Lower lobe of right lung (tissue), 2 donors: ENCODE data around the gene FLRT2. TPM values are rescaled to one million over a fixed set of nuclear protein-coding genes. Genes with fewer than 3 reads are reported as not detected.

Experiments
- ATAC-seq, 2 donors: fragments of 200-7000 bp; cut with Tn5 transposase; one replicate each; pipeline ENCODE4 v1.9.1; 2020 to 2022; ENCODE audit warnings: mild to moderate bottlenecking in 2 of 2, moderate library complexity in 2 of 2
- DNase-seq: peaks from one replicate; pipeline ENCODE4 v3.0.0-alpha.2; 2020
- H3K27ac ChIP-seq: fragments of 200-600 bp; one replicate; pipeline ENCODE4 v1.8.0; 2022
- H3K27me3 ChIP-seq: fragments of 200-600 bp; one replicate; pipeline ENCODE4 v1.8.0; 2022; ENCODE audit warnings: low read depth
- H3K36me3 ChIP-seq: fragments of 200-600 bp; one replicate; pipeline ENCODE4 v1.8.0; 2022; ENCODE audit warnings: mild to moderate bottlenecking
- H3K4me1 ChIP-seq: fragments of 200-600 bp; one replicate; pipeline ENCODE4 v1.8.0; 2022
- H3K4me3 ChIP-seq: fragments of 200-600 bp; one replicate; pipeline ENCODE4 v1.8.0; 2022; ENCODE audit warnings: mild to moderate bottlenecking
- H3K9me3 ChIP-seq: fragments of 200-600 bp; one replicate; pipeline ENCODE4 v1.8.0; 2022
- intact Hi-C: fragments of 100-400 bp; cut with DNase I; formaldehyde crosslinking; loops from one replicate; pipeline ENCODE4 v1.11.0; 2022
- total RNA-seq: library from RNA; stranded (reverse); fragmentation: NEBNext Ultra II Directional; extraction: Animal tissue kit (Norgen Biotek cat#: 25700); gene quantifications from one replicate; pipeline ENCODE4 v1.2.1, GENCODE V29; 2021
- TF ChIP-seq, protein P1 (sequence below): fragments of 200-600 bp; IDR thresholded peaks from one replicate; pipeline ENCODE4 v1.8.0; 2022; ENCODE audit warnings: antibody characterized with exemption, mild to moderate bottlenecking
- donor health status: DM: no; HTN: yes; CAD: no; lungs with severe emphysema.

Gene FLRT2
- total RNA-seq, 1 donor from 2014 or later = 14.3 TPM

DNA sequence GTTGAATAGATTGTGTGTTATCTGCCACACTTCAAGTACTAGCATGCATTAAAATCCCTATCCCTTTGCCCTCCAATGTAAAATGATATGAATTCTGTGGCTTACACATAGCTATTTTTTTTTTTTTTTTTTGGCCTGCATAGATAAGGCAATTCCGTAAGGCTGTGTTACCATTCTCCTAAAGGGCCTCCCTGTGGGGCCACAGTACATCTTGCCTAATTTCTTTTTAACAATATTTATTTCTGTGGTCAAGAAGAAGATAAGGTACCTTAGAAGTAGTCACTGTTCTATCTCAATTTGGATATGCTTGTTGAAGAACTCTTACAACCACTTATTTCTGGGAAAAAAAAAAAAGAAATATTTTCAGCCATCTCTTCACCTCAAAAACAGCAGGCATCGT lies 19.8 kb downstream of the FLRT2 start:
- Histone ChIP-seq H3K27ac (no peak overlapping the region), H3K4me1 (no peaks in the 10 kb centered on the region), H3K27me3 (no peaks in the 10 kb centered on the region), H3K4me3 (no peak overlapping the region), H3K9me3 (no peaks in the 10 kb centered on the region), H3K36me3 (no peaks in the 10 kb centered on the region)
- DNase-seq (no peak), ATAC-seq (no peak)
- intact Hi-C loops = no loop called here
- TF ChIP-seq, protein P1, sequence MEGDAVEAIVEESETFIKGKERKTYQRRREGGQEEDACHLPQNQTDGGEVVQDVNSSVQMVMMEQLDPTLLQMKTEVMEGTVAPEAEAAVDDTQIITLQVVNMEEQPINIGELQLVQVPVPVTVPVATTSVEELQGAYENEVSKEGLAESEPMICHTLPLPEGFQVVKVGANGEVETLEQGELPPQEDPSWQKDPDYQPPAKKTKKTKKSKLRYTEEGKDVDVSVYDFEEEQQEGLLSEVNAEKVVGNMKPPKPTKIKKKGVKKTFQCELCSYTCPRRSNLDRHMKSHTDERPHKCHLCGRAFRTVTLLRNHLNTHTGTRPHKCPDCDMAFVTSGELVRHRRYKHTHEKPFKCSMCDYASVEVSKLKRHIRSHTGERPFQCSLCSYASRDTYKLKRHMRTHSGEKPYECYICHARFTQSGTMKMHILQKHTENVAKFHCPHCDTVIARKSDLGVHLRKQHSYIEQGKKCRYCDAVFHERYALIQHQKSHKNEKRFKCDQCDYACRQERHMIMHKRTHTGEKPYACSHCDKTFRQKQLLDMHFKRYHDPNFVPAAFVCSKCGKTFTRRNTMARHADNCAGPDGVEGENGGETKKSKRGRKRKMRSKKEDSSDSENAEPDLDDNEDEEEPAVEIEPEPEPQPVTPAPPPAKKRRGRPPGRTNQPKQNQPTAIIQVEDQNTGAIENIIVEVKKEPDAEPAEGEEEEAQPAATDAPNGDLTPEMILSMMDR = no peak

DNA sequence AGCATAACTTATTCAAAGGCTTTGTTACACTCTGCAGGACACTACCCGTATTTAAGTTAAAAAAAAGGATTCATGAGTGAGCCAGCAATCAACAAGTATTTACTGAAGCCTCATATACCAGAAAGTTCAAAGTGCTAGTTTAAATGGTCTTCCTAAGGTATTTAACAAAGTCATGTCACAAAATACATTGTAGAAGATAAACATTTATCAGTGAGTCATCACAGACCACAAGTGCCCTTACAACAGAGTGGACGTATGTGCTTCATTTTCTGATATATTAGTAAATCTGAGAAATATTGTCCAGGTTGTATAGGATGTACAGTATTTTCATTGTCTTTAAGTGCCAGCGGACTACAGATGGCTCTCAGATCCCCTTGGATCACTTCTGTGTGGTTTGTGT lies 24.2 kb downstream of the FLRT2 start:
- TF ChIP-seq, protein P1 = no peak
- no peak for ATAC-seq
- no peak for DNase-seq
- H3K4me3 ChIP-seq = no peak overlapping the region
- H3K27ac ChIP-seq = no peak overlapping the region
- H3K27me3 ChIP-seq = no peaks in the 10 kb centered on the region
- intact Hi-C loops = no loop called here
- no peaks in the 10 kb centered on the region for H3K9me3 ChIP-seq
- no peaks in the 10 kb centered on the region for H3K36me3 ChIP-seq
- no peaks in the 10 kb centered on the region for H3K4me1 ChIP-seq

DNA sequence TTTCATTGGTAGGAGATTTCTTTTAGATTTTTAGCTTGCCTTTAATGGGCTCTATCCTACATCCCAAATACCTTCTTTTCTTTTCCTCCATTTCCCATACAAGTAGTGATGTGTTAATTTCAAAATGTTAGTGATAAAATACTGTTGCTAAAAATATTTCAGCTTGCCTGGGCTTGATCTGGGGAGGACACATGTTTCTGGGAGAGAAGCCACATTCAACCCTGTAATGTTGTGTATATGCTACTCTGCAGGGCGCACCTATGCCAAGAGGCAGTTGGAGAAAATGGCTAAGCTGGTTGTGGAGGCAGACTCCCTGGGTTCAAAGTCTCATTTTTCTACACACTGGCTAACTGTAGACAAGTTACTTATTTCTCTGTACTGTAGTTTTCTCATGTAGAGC lies 26.3 kb downstream of the FLRT2 start:
- H3K4me1 ChIP-seq = no peaks in the 10 kb centered on the region
- no peaks in the 10 kb centered on the region for H3K27me3 ChIP-seq
- no peak overlapping the region for H3K4me3 ChIP-seq
- TF ChIP-seq, protein P1 = no peak
- no peak overlapping the region for H3K27ac ChIP-seq
- intact Hi-C loops = no loop called here
- H3K36me3 ChIP-seq = no peaks in the 10 kb centered on the region
- DNase-seq (no peak), ATAC-seq (no peak)
- H3K9me3 ChIP-seq = no peaks in the 10 kb centered on the region

DNA sequence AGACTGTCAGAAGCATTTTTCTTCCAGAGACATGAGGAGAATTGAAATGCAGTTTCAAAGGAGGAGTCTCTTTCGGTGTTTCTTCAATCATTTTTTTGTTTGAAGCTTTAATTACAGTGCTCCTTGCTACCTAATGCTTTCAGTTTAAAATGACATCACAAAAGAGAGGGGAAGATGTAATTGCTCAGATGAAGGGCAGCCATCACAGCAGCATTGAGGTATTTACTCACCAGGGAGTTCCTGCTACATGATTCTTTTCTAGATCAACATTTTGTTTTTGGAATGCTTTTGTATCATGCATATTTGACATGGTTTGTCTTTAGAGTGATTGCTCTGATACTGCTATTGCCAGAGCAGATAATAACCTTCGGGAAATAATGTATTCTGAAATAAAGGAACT lies 28.6 kb downstream of the FLRT2 start:
- H3K4me3 ChIP-seq = no peak overlapping the region
- intact Hi-C loops = no loop called here
- no peaks in the 10 kb centered on the region for H3K9me3 ChIP-seq
- ATAC-seq = no peak
- H3K27ac ChIP-seq = no peak overlapping the region
- TF ChIP-seq, protein P1 = no peak
- no peaks in the 10 kb centered on the region for H3K4me1 ChIP-seq
- DNase-seq = no peak
- H3K36me3 ChIP-seq = no peaks in the 10 kb centered on the region
- H3K27me3 ChIP-seq = no peaks in the 10 kb centered on the region

DNA sequence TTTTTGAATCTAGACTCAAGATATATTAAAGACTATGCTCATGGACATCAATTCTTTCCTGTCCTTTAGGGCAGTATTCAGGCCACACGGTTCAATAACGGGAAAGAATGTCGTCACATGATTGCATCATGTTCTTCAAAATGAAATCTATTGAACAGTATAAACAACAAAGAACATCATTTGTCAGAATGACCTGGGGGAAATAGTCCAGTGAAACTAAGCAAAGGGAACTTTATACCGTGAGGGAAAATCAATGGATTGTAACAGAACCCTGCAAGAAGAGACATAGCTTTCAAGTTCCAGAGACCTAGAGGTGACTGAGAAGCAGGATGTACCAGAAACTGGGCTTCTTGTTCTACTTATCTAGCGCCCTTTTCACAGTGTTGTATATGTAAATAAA lies 32.7 kb downstream of the FLRT2 start:
- no peaks in the 10 kb centered on the region for H3K27me3 ChIP-seq
- no peaks in the 10 kb centered on the region for H3K9me3 ChIP-seq
- TF ChIP-seq, protein P1 = no peak
- H3K4me3 ChIP-seq = no peak overlapping the region
- no peak for DNase-seq
- no peak overlapping the region for H3K27ac ChIP-seq
- no peaks in the 10 kb centered on the region for H3K36me3 ChIP-seq
- no peak for ATAC-seq
- intact Hi-C loops = no loop called here
- H3K4me1 ChIP-seq = no peaks in the 10 kb centered on the region
